ENCODE measurements around the gene ERC1.

Gene ERC1

GRCh38 chr12:1531153-1531653 is 540.2 kb downstream of the ERC1 start:
- Histone ChIP-seq H3K9me3 (ENCODE audit: control insufficient read depth, insufficient read depth, low read length) (no peaks in the 10 kb centered on the region), H3K27ac (ENCODE audit: low read depth, low read length) (no peak overlapping the region), H3K4me2 (ENCODE audit: low read length) (peak overlapping the region; percentile 49), H3F3A (ENCODE audit: control insufficient read depth, insufficient read depth) (peaks cover 6% of the 10 kb centered on the region), H3K4me3 (ENCODE audit: low read length) (peak overlapping the region; percentile 31; the same call in 1 of the 2 replicates), H3K36me3 (ENCODE audit: control insufficient read depth, low read length) (no peaks in the 10 kb centered on the region), H3K9me2 (replicated peaks; ENCODE audit: control insufficient read depth, low read length) (no peaks in the 10 kb centered on the region), H3K79me2 (ENCODE audit: control insufficient read depth, low read length) (no peaks in the 10 kb centered on the region), H3K27me3 (ENCODE audit: control insufficient read depth, low read length) (peaks cover 69% of the 10 kb centered on the region), H3K4me1 (ENCODE audit: control insufficient read depth, low read length) (peaks cover 41% of the 10 kb centered on the region), H4K20me1 (ENCODE audit: control insufficient read depth, insufficient read depth, low read depth, low read length) (no peaks in the 10 kb centered on the region; the same call in none of the 2 replicates)
- TF ChIP-seq CTCF (IDR thresholded peaks at IDR 0.05; ENCODE audit: low read depth, low read length, poor library complexity, severe bottlenecking) (no peak), EZH2phosphoT487 (IDR thresholded peaks at IDR 0.05; ENCODE audit: borderline replicate concordance, low read length) (peak; percentile 99)

GRCh38 chr12:1531654-1532374 is 540.8 kb downstream of the ERC1 start:
- Histone ChIP-seq H3K79me2 (ENCODE audit: control insufficient read depth, low read length) (no peaks in the 10 kb centered on the region), H3K27me3 (ENCODE audit: control insufficient read depth, low read length) (peaks cover 74% of the 10 kb centered on the region), H4K20me1 (ENCODE audit: control insufficient read depth, insufficient read depth, low read depth, low read length) (no peaks in the 10 kb centered on the region; the same call in none of the 2 replicates), H3K27ac (ENCODE audit: low read depth, low read length) (no peak overlapping the region), H3F3A (ENCODE audit: control insufficient read depth, insufficient read depth) (peaks cover 6% of the 10 kb centered on the region), H3K36me3 (ENCODE audit: control insufficient read depth, low read length) (no peaks in the 10 kb centered on the region), H3K4me3 (ENCODE audit: low read length) (no peak overlapping the region), H3K4me1 (ENCODE audit: control insufficient read depth, low read length) (peaks cover 41% of the 10 kb centered on the region), H3K9me3 (ENCODE audit: control insufficient read depth, insufficient read depth, low read length) (no peaks in the 10 kb centered on the region), H3K4me2 (ENCODE audit: low read length) (peak overlapping the region; percentile 49; the same call in 1 of the 2 replicates), H3K9me2 (replicated peaks; ENCODE audit: control insufficient read depth, low read length) (no peaks in the 10 kb centered on the region)
- no peak for TF ChIP-seq EZH2phosphoT487 (IDR thresholded peaks at IDR 0.05; ENCODE audit: borderline replicate concordance, low read length)

GRCh38 chr12:1532375-1533165 is 541.5 kb downstream of the ERC1 start:
- H3K4me3 ChIP-seq (ENCODE audit: low read length), result peak overlapping the region; percentile 51
- peaks cover 41% of the 10 kb centered on the region for H3K4me1 ChIP-seq (ENCODE audit: control insufficient read depth, low read length)
- H3K36me3 ChIP-seq (ENCODE audit: control insufficient read depth, low read length), result no peaks in the 10 kb centered on the region
- no peaks in the 10 kb centered on the region for H3K9me3 ChIP-seq (ENCODE audit: control insufficient read depth, insufficient read depth, low read length)
- no peaks in the 10 kb centered on the region; the same call in none of the 2 replicates for H4K20me1 ChIP-seq (ENCODE audit: control insufficient read depth, insufficient read depth, low read depth, low read length)
- H3F3A ChIP-seq (ENCODE audit: control insufficient read depth, insufficient read depth), result peaks cover 6% of the 10 kb centered on the region
- no peaks in the 10 kb centered on the region for H3K79me2 ChIP-seq (ENCODE audit: control insufficient read depth, low read length)
- no peaks in the 10 kb centered on the region for H3K9me2 ChIP-seq (replicated peaks; ENCODE audit: control insufficient read depth, low read length)
- peaks cover 78% of the 10 kb centered on the region for H3K27me3 ChIP-seq (ENCODE audit: control insufficient read depth, low read length)
- TF ChIP-seq EZH2phosphoT487 (IDR thresholded peaks at IDR 0.05; ENCODE audit: borderline replicate concordance, low read length) (no peak; the same call in 1 of the 2 replicates), CTCF (IDR thresholded peaks at IDR 0.05; ENCODE audit: low read depth, low read length, poor library complexity, severe bottlenecking) (peak; percentile 6)
- H3K4me2 ChIP-seq (ENCODE audit: low read length), result peak overlapping the region; percentile 59
- H3K27ac ChIP-seq (ENCODE audit: low read depth, low read length), result no peak overlapping the region

All from DOHH2 (cell line).